HAP-1 (cell line): ENCODE results near the gene CCDC28A.

ENCODE experiments used
- DNase-seq, 2 experiments: peaks; one replicate each; pipeline ENCODE4 v3.0.0-alpha.2; 2016 to 2020; ENCODE audit warnings: low spot score in 2 of 2
- H3K27me3 ChIP-seq: fragments of 250-450 bp; sonication (Bioruptor Pico); 2 replicates; pipeline ENCODE4 v1.5.1; 2020; ENCODE audit warnings: low read depth, mild to moderate bottlenecking, moderate library complexity
- H3K36me3 ChIP-seq: fragments of 250-450 bp; sonication (Bioruptor Pico); replicated peaks from 2 replicates; pipeline ENCODE4 v1.5.1; 2020; ENCODE audit warnings: mild to moderate bottlenecking
- H3K4me1 ChIP-seq: fragments of 250-450 bp; sonication (Bioruptor Pico); 2 replicates; pipeline ENCODE4 v1.5.1; 2020; ENCODE audit warnings: mild to moderate bottlenecking
- H3K4me3 ChIP-seq: fragments of 250-450 bp; sonication (Bioruptor Pico); 2 replicates; pipeline ENCODE4 v1.5.1; 2020; ENCODE audit warnings: mild to moderate bottlenecking, moderate library complexity
- H3K9me3 ChIP-seq: fragments of 250-450 bp; sonication (Bioruptor Pico); 2 replicates; pipeline ENCODE4 v1.5.1; 2020; ENCODE audit warnings: mild to moderate bottlenecking, moderate library complexity
- in situ Hi-C: fragments of 300-500 bp; cut with MboI; formaldehyde crosslinking; loops from 3 replicates; pipeline ENCODE4 v1.14.3; 2020; ENCODE audit warnings: low sequenced_read_pairs, inconsistent platforms, mixed read lengths

CCDC28A gene

DNA sequence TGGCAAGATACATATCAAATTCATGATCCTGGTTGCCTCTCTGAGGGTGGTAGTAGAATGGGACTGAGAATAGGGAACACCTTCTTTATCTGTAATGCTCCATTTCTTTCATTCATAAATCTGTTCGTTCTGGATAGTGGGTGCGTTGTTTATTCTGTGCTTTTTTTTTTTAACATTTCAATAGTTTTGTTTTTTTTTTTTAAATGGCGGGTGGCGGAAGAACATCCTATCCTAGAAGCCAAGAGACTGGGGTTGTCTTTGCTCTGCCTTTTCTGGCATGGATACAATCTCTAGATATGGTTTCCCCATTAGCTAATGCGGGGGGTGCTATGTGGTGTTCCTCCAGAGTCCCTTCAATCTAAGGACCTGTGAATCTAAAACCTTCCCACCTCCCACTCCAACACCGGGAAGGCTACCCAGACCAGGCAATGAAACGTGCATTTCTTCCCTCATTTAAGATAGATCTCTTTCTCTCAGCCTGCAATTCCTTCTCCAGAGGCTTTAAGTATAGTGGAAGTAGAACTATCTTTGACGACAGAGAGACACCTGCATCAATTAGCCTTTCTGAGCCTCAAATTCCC lies 883 bp upstream of the CCDC28A start:
- Histone ChIP-seq H3K9me3 (no peaks in the 10 kb centered on the region), H3K27me3 (no peaks in the 10 kb centered on the region), H3K36me3 (no peaks in the 10 kb centered on the region), H3K4me1 (peaks cover 5% of the 10 kb centered on the region), H3K4me3 (peak overlapping the region; percentile 68)
- DNase-seq: no peak
- in situ Hi-C loops: no loop called here

DNA sequence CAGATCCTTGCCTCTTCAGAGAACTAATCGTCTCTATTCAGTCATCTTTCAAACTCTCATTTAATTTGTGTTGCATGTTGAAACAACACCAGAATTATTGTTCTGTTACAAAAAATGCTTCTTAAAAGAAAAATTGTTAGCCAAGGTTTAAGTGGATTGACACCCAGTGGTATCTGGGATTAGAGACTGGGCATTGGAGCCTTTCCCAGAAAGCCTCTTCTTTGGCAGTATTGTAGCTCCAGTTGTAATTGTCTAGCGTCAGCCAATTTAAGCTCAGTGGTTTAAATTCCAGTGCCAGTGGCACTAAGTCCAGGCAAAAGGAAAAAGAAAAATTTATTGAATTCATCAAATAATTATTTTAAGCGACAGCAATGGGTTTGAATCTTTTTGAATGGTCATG lies 801 bp downstream of the CCDC28A start:
- no peak for DNase-seq
- Histone ChIP-seq H3K27me3 (no peaks in the 10 kb centered on the region), H3K4me1 (peaks cover 5% of the 10 kb centered on the region), H3K9me3 (no peaks in the 10 kb centered on the region), H3K4me3 (peak overlapping the region; percentile 68), H3K36me3 (no peaks in the 10 kb centered on the region)
- in situ Hi-C loops: no loop called here

DNA sequence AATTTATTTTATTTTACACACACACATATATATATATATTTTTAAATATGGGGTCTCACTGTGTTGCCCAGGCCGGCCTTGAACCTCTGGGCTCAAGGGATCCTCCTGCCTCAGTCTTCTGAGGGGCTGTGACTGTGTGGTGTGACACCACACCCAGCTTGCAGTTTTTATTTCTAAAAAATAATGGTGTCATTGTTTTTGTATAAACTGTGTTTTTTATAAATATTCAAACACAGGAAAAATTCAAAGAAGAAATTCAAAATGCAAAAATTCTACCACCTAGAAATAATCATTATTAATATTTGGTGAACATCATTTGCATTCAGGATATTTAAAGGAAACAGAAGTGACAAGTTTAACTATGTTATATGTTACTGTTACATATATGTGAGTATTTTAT lies 3.1 kb downstream of the CCDC28A start:
- Histone ChIP-seq H3K27me3 (no peaks in the 10 kb centered on the region), H3K4me1 (peaks cover 5% of the 10 kb centered on the region), H3K36me3 (no peaks in the 10 kb centered on the region), H3K9me3 (no peaks in the 10 kb centered on the region), H3K4me3 (no peak overlapping the region)
- no peak for DNase-seq
- in situ Hi-C loops: no loop called here

DNA sequence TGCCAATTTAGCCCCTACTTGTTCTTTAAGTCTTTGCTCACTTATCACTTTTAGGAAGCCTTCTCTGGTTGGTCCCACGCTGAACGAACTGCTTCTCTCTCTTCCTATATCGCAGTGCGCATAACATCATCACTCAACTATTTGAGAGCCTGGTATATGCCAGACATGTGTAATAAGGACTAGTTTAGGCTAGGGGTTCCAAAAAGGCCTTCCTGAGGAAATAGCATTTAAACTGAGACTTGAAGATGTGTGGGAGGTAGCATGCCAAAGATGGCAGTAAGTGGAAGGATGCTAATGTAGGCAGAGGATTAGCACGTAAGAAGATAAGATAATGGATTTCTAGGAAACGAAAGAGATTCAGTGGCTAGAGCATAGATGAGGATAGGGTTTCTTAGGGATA lies 4.8 kb downstream of the CCDC28A start:
- DNase-seq: no peak
- Histone ChIP-seq H3K27me3 (no peaks in the 10 kb centered on the region), H3K36me3 (no peaks in the 10 kb centered on the region), H3K9me3 (no peaks in the 10 kb centered on the region), H3K4me3 (no peak overlapping the region), H3K4me1 (no peaks in the 10 kb centered on the region; the same call in none of the 2 replicates)
- in situ Hi-C loops: no loop called here

DNA sequence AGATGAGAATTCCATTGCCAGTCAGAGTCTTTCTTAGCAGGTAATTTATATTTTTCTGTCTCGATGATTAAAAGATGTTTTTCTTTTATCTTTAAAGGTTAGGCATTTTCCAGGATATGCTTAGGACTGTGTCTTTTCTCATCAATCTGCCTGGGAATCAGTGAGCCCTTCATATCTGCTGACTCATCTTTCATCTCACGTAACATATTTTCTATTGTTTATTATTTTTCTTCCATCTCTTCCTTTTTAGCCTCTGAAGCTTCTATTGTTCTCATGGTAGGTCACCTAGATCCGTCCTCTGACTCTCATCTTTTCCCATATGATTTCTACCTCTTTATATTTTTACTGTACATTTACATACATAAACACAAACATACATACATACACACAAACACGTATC lies 8.7 kb downstream of the CCDC28A start:
- in situ Hi-C loops: no loop called here
- Histone ChIP-seq H3K4me3 (no peak overlapping the region), H3K4me1 (no peaks in the 10 kb centered on the region; the same call in none of the 2 replicates), H3K9me3 (no peaks in the 10 kb centered on the region), H3K27me3 (no peaks in the 10 kb centered on the region), H3K36me3 (no peaks in the 10 kb centered on the region)
- no peak for DNase-seq

DNA sequence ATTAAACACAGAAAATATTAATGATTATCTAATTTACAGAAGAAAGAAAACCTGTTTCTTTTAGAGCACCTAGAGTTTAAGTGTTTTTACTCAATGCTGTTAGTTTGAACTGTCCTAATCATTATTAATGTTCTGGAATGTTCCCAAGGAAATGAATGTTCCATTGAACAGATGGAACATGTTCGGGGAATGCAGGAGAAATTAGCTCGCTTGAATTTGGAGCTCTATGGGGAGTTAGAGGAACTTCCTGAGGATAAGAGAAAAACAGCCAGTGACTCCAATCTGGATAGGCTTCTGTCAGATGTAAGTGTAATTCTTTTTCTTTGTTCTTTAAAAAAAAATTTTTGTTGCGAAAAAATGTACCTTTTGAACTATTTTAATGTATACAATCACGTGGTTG lies 11.5 kb downstream of the CCDC28A start:
- Histone ChIP-seq H3K27me3 (no peaks in the 10 kb centered on the region), H3K36me3 (no peaks in the 10 kb centered on the region; the same call in 1 of the 2 replicates), H3K4me3 (no peak overlapping the region), H3K4me1 (no peaks in the 10 kb centered on the region; the same call in none of the 2 replicates), H3K9me3 (no peaks in the 10 kb centered on the region)
- DNase-seq: no peak
- in situ Hi-C loops: no loop called here

DNA sequence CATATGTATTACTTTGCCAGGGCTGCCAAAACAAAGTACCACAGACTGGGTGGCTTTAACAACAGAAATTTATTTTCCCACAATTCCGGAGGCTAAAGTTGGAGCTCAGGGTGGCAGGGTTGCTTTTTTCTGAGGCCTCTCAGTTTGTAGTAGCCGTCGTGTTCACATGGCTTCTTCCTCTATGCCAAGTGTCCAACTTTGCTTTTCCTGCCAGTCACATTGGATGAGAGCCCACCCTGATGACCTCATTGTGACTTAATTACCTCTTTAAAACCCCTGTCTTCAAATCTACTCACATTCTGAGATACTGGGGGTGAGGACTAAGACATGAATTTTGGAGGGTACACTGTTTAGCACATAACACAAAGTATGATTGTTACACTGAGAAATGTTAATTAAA lies 12.4 kb downstream of the CCDC28A start:
- in situ Hi-C loops: no loop called here
- DNase-seq: no peak
- no peaks in the 10 kb centered on the region; the same call in none of the 2 replicates for H3K4me1 ChIP-seq
- no peaks in the 10 kb centered on the region for H3K9me3 ChIP-seq
- H3K27me3 ChIP-seq: no peaks in the 10 kb centered on the region
- H3K36me3 ChIP-seq: no peaks in the 10 kb centered on the region; the same call in 1 of the 2 replicates
- no peak overlapping the region for H3K4me3 ChIP-seq

DNA sequence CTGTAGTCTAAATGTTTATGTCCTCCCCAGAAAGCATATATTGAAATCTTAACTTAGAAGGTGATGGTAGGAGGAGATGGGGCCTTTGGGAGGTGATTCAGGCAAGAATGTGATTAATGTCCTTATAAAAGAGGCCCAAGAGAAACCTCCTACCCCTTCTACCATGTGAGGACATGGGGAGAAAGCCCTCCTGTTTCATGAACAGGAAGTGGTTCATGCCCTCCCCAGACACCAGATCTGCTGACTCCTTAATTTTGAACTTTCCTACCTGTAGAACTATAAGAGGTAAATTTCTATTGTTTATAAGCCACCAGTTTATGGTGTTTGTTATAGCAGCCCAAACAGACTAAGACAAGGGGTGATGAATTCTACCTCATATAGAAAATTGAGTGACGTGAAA lies 13.6 kb downstream of the CCDC28A start:
- H3K4me1 ChIP-seq: no peaks in the 10 kb centered on the region; the same call in none of the 2 replicates
- no peaks in the 10 kb centered on the region for H3K9me3 ChIP-seq
- in situ Hi-C loops: no loop called here
- H3K4me3 ChIP-seq: no peak overlapping the region
- DNase-seq: no peak
- no peaks in the 10 kb centered on the region for H3K27me3 ChIP-seq
- H3K36me3 ChIP-seq: no peaks in the 10 kb centered on the region; the same call in 1 of the 2 replicates

DNA sequence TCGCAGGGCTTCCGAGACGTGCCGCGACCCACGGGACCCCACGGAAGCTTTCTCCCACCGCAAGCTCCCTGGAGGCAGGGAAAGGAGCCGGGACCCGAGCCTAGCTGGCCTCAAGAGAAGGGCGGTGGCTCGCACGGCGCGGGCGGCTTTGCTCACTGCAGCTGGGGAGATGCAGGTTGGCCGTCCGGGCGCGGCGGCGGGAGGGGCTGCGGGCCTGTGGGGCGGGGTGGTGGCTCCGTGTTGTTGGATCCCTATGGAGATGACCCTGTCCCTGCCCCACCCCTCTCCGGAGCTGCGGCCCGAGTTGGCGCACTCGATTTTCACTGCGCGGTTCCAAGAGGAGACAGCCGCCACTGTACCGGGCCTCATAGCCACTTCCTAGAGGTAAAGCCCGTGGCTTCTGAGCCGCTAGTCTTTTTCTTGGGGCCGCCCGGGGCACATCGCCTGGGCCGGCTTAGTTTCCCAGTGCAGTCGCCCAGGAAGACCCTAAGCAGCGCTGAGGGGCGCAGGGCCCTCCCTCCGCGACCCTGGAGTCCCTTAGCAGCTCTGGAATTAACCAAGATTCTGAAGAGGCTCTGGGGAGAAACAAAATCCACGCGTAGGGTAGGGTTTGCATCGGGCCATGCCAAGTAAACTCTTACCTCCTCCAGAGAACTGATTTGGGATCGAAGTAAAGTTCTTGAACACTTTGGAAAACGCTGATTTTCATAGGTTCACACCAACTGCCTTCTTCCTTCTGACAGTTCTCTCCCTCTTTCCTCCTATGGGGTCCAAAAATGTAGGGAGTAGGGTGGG lies 22.4 kb downstream of the CCDC28A start, which contains the start of gene ECT2L:
Gene ECT2L, plus strand, starts transcription at position 279 of the 795 bp plus-strand sequence. CDS start 17,188 bp downstream, outside the sequence.
- no peaks in the 10 kb centered on the region for H3K4me1 ChIP-seq
- H3K9me3 ChIP-seq: no peaks in the 10 kb centered on the region
- in situ Hi-C loops: no loop called here
- DNase-seq: no peak
- H3K4me3 ChIP-seq: no peak within 1 kb of the TSS
- H3K36me3 ChIP-seq: no peaks in the 10 kb centered on the region
- H3K27me3 ChIP-seq: no peaks in the 10 kb centered on the region

DNA sequence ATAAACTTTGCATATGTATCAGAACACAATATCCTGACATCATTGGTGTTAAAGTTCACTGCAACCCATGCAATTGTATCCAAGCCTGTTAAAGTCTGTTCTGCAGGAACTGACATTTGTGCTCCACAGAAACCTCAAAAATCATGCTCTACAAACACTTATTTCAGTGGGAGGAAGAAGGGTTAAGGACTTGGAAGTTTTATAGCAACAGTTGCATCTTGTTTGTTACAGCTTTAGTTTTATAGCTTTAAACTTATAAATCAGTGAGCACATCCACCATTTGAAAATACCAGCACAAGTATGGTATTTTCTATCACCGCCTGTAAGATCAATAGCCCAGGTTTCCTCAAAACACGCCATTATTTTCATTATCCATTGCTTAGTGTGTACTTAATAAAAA lies 23.2 kb downstream of the CCDC28A start:
- no peaks in the 10 kb centered on the region for H3K36me3 ChIP-seq
- no peak for DNase-seq
- no peak overlapping the region for H3K4me3 ChIP-seq
- in situ Hi-C loops: no loop called here
- H3K9me3 ChIP-seq: no peaks in the 10 kb centered on the region
- H3K4me1 ChIP-seq: no peaks in the 10 kb centered on the region
- H3K27me3 ChIP-seq: no peaks in the 10 kb centered on the region

DNA sequence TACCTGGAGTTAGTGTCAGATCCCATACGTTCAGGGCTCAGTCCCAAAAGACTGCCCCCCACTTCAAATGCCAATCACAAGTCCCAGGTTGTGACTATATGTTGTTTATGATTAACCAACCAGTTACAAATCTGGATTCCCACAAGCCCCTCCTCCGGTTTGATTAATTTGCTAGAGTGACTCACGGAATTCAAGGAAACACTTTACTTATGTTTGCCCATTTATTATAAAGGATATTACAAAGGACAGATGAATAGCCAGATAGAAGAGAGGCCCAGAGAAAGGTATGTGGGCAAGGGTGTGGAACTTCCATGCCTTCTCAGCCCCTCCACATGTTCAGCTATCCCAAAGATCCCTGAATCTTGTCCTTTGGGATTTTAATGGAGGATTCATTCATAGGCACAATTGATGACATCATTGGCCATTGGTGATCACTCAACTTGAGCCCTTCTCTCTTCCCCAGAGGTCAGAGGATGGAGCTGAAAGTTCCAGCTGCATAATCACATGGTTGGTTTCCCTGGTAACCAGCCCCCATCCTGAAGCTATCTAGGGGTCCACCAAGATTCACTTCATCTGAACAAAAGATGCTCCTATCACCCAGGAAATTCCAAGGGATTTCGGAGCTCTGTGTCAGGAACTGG lies 24.4 kb downstream of the CCDC28A start:
- in situ Hi-C loops: no loop called here
- H3K27me3 ChIP-seq: no peaks in the 10 kb centered on the region

DNA sequence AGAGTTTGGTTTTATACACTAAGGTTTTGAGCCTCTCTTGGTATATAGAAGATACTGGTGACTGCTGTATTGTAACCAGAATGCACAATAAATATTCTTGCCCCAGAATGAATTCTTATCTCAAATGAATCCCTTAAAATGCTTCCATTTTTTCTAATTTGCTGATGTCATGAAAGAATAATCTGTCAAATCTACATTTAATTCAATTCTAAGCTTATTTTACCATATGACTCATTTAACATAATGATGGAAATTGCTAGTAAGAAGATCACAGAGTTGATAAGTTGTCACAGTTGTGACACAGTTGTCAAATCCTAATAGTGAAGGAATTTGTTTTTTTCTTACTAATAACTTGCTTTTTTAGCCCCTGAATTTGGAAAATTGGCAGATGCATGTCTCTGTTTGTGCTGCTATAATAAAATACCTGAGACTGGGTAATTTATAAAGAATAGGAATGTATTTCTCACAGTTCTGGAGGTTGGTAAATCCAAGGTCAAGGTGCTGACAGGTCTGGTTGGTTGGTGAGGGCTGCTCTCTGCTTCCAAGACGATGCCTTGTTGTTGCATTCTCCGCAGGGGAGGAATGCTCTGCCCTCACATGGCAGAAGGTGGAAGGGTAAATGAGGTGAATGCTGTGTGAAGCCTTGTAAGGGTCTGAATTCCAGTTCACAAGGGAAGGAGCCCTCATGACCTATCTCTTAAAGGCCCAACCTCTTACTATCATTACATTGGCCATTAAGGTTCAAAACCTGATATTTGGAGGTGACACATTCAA lies 27.0 kb downstream of the CCDC28A start:
- Histone ChIP-seq H3K9me3 (no peaks in the 10 kb centered on the region), H3K4me3 (no peak overlapping the region), H3K4me1 (no peaks in the 10 kb centered on the region), H3K36me3 (no peaks in the 10 kb centered on the region), H3K27me3 (no peaks in the 10 kb centered on the region)
- no peak for DNase-seq
- in situ Hi-C loops: no loop called here

More for the DNA sequence above, 24.4 kb downstream of the CCDC28A start:
- no peaks in the 10 kb centered on the region for H3K4me1 ChIP-seq
- no peaks in the 10 kb centered on the region for H3K36me3 ChIP-seq
- DNase-seq: no peak
- H3K9me3 ChIP-seq: no peaks in the 10 kb centered on the region
- H3K4me3 ChIP-seq: no peak overlapping the region

DNA sequence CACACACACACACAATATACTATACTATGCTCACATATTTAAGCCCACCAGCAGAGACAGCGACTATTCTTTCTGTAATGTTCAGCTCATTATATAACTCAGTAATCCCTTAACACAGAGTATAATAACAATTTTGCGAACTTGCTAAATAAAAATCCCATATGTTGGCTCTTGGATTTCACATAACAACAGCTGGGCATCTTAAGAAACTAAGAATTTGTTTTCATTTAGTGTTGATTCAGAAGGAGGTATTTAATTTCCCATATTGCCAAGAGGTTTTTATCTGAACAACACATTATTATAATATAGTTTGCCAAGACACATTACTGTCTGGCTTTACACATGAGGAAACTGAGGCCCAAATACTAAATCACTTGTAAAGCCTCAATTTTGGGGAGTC lies 29.8 kb downstream of the CCDC28A start:
- no peaks in the 10 kb centered on the region for H3K9me3 ChIP-seq
- H3K27me3 ChIP-seq: no peaks in the 10 kb centered on the region
- DNase-seq: no peak
- H3K4me3 ChIP-seq: no peak overlapping the region
- no peaks in the 10 kb centered on the region for H3K4me1 ChIP-seq
- in situ Hi-C loops: no loop called here
- no peaks in the 10 kb centered on the region for H3K36me3 ChIP-seq
